Suppressor macrophage (primary cell): ENCODE results near the gene DTX2.
"Not testable (repeated sequence)": the region's sequence is repeated elsewhere in the genome, so short reads cannot be mapped to it uniquely, and the experiment has no call there.

ENCODE experiments used
- DNase-seq, 4 experiments: peaks; one replicate each; pipeline ENCODE4 v3.0.0-alpha.2; 2020 to 2022

DTX2 gene

GRCh38 chr7:76443846-76444245 lies 17.7 kb upstream of the DTX2 start:
- not testable (repeated sequence) for DNase-seq

- DNase-seq, result peak; percentile 67 to 76 (median 72)
Measured at GRCh38 chr7:76445577-76446008, 15.9 kb upstream of the DTX2 start.

GRCh38 chr7:76457017-76457416 lies 4.5 kb upstream of the DTX2 start:
- DNase-seq, result not testable (repeated sequence)

- not testable (repeated sequence) for DNase-seq
Measured at GRCh38 chr7:76458504-76458903, 3.0 kb upstream of the DTX2 start.

- not testable (repeated sequence) for DNase-seq
Measured at GRCh38 chr7:76460767-76461166, 742 bp upstream of the DTX2 start.

GRCh38 chr7:76462271-76462882 lies 868 bp downstream of the DTX2 start:
- not testable (repeated sequence) for DNase-seq

GRCh38 chr7:76464959-76465358 lies 3.5 kb downstream of the DTX2 start:
- DNase-seq, result not testable (repeated sequence)

GRCh38 chr7:76465950-76466349 lies 4.4 kb downstream of the DTX2 start:
- not testable (repeated sequence) for DNase-seq

GRCh38 chr7:76467743-76468404 lies 6.4 kb downstream of the DTX2 start:
- DNase-seq, result not testable (repeated sequence)

GRCh38 chr7:76471556-76472221 lies 10.2 kb downstream of the DTX2 start:
- DNase-seq, result peak; percentile 58 to 86 (median 76)

- DNase-seq, result not testable (repeated sequence)
Measured at GRCh38 chr7:76473097-76473496, 11.6 kb downstream of the DTX2 start.

- DNase-seq, result not testable (repeated sequence)
Measured at GRCh38 chr7:76476280-76476679, 14.8 kb downstream of the DTX2 start.

GRCh38 chr7:76476742-76477474 lies 15.4 kb downstream of the DTX2 start:
- DNase-seq, result not testable (repeated sequence)

GRCh38 chr7:76479628-76480027 lies 18.1 kb downstream of the DTX2 start:
- peak in 3 of 4 experiments; percentile 33 to 52 (median 35) for DNase-seq

- peak in 2 of 4 experiments; percentile 12 to 19 for DNase-seq
Measured at GRCh38 chr7:76480403-76481253, 19.1 kb downstream of the DTX2 start.

GRCh38 chr7:76482660-76483059 lies 21.2 kb downstream of the DTX2 start:
- not testable (repeated sequence) for DNase-seq

- not testable (repeated sequence) for DNase-seq
Measured at GRCh38 chr7:76483081-76483480, 21.6 kb downstream of the DTX2 start.

- DNase-seq, result not testable (repeated sequence)
Measured at GRCh38 chr7:76484456-76484855, 22.9 kb downstream of the DTX2 start.

GRCh38 chr7:76485822-76486610 lies 24.5 kb downstream of the DTX2 start:
- DNase-seq, result not testable (repeated sequence)

GRCh38 chr7:76486618-76487017 lies 25.1 kb downstream of the DTX2 start:
- DNase-seq, result not testable (repeated sequence)

- DNase-seq, result not testable (repeated sequence)
Measured at GRCh38 chr7:76487969-76488368, 26.5 kb downstream of the DTX2 start.
